ENCODE data around the gene ROBO2.

Gene ROBO2, protein sequence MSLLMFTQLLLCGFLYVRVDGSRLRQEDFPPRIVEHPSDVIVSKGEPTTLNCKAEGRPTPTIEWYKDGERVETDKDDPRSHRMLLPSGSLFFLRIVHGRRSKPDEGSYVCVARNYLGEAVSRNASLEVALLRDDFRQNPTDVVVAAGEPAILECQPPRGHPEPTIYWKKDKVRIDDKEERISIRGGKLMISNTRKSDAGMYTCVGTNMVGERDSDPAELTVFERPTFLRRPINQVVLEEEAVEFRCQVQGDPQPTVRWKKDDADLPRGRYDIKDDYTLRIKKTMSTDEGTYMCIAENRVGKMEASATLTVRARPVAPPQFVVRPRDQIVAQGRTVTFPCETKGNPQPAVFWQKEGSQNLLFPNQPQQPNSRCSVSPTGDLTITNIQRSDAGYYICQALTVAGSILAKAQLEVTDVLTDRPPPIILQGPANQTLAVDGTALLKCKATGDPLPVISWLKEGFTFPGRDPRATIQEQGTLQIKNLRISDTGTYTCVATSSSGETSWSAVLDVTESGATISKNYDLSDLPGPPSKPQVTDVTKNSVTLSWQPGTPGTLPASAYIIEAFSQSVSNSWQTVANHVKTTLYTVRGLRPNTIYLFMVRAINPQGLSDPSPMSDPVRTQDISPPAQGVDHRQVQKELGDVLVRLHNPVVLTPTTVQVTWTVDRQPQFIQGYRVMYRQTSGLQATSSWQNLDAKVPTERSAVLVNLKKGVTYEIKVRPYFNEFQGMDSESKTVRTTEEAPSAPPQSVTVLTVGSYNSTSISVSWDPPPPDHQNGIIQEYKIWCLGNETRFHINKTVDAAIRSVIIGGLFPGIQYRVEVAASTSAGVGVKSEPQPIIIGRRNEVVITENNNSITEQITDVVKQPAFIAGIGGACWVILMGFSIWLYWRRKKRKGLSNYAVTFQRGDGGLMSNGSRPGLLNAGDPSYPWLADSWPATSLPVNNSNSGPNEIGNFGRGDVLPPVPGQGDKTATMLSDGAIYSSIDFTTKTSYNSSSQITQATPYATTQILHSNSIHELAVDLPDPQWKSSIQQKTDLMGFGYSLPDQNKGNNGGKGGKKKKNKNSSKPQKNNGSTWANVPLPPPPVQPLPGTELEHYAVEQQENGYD (N-terminal part only)

GRCh38 chr3:77039606-77040171, at the start of gene ROBO2:
Gene ROBO2 (plus strand): TSS chr3:77040099. CDS start chr3:77040786, 687 bp downstream.
- no peak for DNase-seq (ENCODE audit: low read depth, low spot score)

DNA sequence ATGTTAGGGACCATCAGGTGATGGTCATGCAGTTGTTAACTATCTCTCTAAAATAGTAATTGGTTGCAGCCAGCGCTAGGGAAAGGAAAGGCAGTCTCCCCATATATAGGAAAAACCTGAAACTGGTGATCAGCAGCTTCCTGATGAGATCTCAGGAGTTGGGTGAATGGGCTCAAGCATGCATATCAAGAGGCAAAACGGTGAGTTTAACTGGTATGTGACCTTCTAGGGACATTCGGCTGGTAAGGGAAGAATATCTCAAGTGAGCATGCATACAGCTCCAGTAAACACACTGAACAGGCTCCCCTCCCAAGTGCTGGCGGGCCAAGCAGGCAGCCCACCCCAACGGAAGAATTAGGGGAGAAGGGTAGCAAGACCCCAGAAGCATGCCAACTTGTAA, 49.3 kb upstream of the ROBO2 start:
- DNase-seq (ENCODE audit: low read depth, low spot score), result no peak

DNA sequence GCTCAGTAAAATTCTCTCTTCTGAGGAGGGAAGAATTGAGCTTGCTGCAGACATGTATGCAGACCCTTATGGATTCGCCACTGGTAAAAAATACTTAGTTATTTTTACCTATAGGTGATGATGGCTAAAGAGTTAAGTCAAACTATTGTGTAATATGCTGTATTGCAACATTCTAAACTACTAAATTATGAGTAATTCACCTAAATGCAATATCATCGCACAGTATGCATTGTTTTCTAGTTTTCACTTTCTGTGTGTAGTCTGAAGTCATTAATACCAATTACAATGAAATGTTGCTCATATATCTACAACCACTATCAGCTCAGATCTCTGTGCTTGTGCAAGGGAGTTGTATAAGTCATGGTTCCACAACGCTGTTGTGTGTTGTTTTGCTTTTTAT, 48.7 kb upstream of the ROBO2 start:
- DNase-seq (ENCODE audit: low read depth, low spot score), result no peak

DNA sequence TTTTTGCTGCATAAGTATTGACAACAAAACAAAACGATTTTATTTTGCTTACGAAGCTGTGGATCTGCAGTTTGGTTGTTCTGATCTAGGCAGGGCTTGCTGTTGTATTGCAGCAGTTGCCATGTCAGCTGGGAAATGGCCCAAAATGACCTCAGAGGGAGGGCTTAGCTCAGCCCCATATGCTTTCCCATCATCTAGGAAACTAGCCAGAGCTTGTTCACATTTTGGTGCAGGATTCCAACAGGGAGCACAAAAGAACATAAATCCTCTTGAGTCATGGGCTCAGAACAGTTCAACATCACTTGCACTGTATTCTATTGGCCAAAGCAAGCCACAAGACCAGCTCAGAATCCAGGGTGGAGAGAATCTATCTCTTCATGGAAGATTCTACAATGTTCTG, 42.2 kb upstream of the ROBO2 start:
- DNase-seq (ENCODE audit: low read depth, low spot score), result no peak

GRCh38 chr3:76998555-76998954, 41.3 kb upstream of the ROBO2 start:
- no peak for DNase-seq (ENCODE audit: low read depth, low spot score)

GRCh38 chr3:77001062-77001701, 38.7 kb upstream of the ROBO2 start:
- DNase-seq (ENCODE audit: low read depth, low spot score), result no peak

GRCh38 chr3:77014226-77014625, 25.7 kb upstream of the ROBO2 start:
- DNase-seq (ENCODE audit: low read depth, low spot score), result no peak

- DNase-seq (ENCODE audit: low read depth, low spot score), result no peak
Observed at GRCh38 chr3:77025471-77025870, 14.4 kb upstream of the ROBO2 start.

DNA sequence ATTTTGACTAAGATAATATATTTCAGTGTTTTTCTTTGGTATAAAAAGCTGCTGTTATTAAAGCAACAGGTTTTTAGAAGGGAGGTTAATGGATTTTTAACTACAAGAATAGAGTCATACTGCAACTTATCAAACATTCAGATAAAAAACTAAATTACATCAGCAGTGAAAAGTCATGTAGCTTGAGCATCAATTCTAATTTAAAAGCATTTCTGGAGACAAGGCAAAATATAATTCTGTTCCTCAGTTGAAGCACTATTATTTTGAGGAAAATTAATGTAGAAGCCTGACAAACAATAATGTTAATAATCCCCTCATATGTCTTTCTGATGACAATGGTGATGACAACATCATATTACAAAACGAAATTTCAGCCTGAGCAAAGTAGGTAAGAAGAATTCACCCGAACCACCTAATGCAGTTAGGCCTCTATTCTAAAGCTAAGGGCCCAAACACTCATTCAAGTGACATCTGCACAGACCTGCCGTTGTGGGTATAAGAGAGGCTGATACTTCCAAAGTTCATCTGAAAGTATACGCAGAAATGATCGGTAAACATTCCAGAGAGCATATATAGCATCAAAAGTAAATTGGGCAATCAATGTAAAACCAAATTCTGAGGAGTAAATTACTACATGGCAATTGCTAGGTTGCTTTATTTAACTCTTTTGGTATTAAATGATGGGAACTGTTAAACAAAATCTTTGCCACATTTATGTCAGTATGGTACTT, 12.8 kb upstream of the ROBO2 start:
- no peak for DNase-seq (ENCODE audit: low read depth, low spot score)

GRCh38 chr3:77028005-77028404, 11.9 kb upstream of the ROBO2 start:
- DNase-seq (ENCODE audit: low read depth, low spot score), result no peak

GRCh38 chr3:77038468-77038929, 1.4 kb upstream of the ROBO2 start:
- DNase-seq (ENCODE audit: low read depth, low spot score), result no peak

GRCh38 chr3:77038930-77039605, 831 bp upstream of the ROBO2 start:
- no peak for DNase-seq (ENCODE audit: low read depth, low spot score)

DNA sequence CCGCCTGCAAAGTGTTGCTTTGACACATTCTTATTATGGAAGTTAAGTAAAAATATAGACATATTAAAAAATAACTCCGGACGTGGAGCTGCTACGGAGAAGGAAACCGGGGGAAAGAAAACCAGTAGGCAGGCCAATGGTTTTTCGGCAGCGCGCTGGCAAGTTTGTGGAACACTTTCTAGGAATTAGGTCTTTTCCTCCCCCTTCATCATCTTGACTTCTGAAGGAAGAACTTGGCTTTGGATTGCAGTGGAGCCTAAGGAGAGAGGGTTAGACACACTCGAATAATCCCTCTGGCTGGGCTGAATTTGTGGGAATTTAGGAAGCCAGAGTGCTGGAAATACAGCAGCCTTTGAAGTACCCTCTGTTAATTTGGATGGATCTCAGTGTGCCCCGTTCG, 317 bp downstream of the ROBO2 start:
- DNase-seq (ENCODE audit: low read depth, low spot score), result no peak

- DNase-seq (ENCODE audit: low read depth, low spot score), result no peak
Observed at GRCh38 chr3:77040926-77041722, 1.2 kb downstream of the ROBO2 start.

- no peak for DNase-seq (ENCODE audit: low read depth, low spot score)
Observed at GRCh38 chr3:77041811-77042210, 1.9 kb downstream of the ROBO2 start.

- DNase-seq (ENCODE audit: low read depth, low spot score), result no peak
Observed at GRCh38 chr3:77042343-77042742, 2.4 kb downstream of the ROBO2 start.

- DNase-seq (ENCODE audit: low read depth, low spot score), result no peak
Observed at GRCh38 chr3:77042882-77043281, 3.0 kb downstream of the ROBO2 start.

GRCh38 chr3:77045686-77046085, 5.8 kb downstream of the ROBO2 start:
- no peak for DNase-seq (ENCODE audit: low read depth, low spot score)

- no peak for DNase-seq (ENCODE audit: low read depth, low spot score)
Observed at GRCh38 chr3:77048186-77048585, 8.3 kb downstream of the ROBO2 start.

Data from activated naive CD8-positive, alpha-beta T cell treated with anti-CD3 and anti-CD28 coated beads, Interleukin-2, amount 50 U/mL, for 16 hours (primary cell).